B cell (primary cell): ENCODE data around the gene HIP1. TPM values are rescaled to one million over a fixed set of nuclear protein-coding genes. Genes with fewer than 3 reads are reported as not detected.
A peak's percentile ranks its signal among the peaks of the same experiment; 100 is the strongest.

Experiments used
- ATAC-seq: fragments of 200-7000 bp; cut with Tn5 transposase; one replicate; pipeline ENCODE4 v1.10.0; 2021; ENCODE audit warnings: low read depth, mild to moderate bottlenecking, moderate number of reproducible peaks, moderate library complexity
- CTCF ChIA-PET: fragments of 350-600 bp; sonication (Branson Sonifier 250); formaldehyde crosslinking; loops from one replicate; lab custom pipeline; 2021; ENCODE audit warnings: antibody characterized with exemption, inconsistent platforms; lab: Charles Lee
- POLR2A ChIA-PET: fragments of 350-600 bp; sonication (Branson Sonifier 250); formaldehyde crosslinking; loops from one replicate; lab custom pipeline; 2021; ENCODE audit warnings: antibody characterized with exemption; lab: Charles Lee
- DNase-seq: peaks from one replicate; pipeline ENCODE4 v3.0.0; 2013
- H2AFZ ChIP-seq: 2 replicates; pipeline ENCODE4 v1.6.1; 2012; ENCODE audit warnings: mild to moderate bottlenecking, low read depth, low read length; ENCODE audit not compliant: insufficient read depth, poor library complexity, severe bottlenecking
- H3K27ac ChIP-seq, 2 donors: 1 replicate in 1 of 2; 2 replicates in 1 of 2; pipeline ENCODE4 v1.5.1; 2012 to 2013; ENCODE audit warnings: low read length in 2 of 2, mild to moderate bottlenecking in 2 of 2, moderate library complexity in 1 of 2
- H3K27me3 ChIP-seq, 4 experiments: fragments of 200-600 bp in 1 of 4; sonication (generic) in 1 of 4; replicated peaks in 1 of 4; 1 replicate in 2 of 4; 2 replicates in 2 of 4; pipeline versions ENCODE4 v1.6.1 to v1.7.0; 2013 to 2016; ENCODE audit warnings: low read length in 3 of 4, mild to moderate bottlenecking in 2 of 4, mixed read lengths in 1 of 4, moderate library complexity in 1 of 4; ENCODE audit not compliant: insufficient read depth in 4 of 4, control insufficient read depth in 3 of 4; ENCODE audit errors: control extremely low read depth in 1 of 4
- H3K36me3 ChIP-seq, 2 experiments: replicated peaks in 1 of 2; 1 replicate in 1 of 2; 2 replicates in 1 of 2; pipeline versions ENCODE4 v1.6.1 to v1.7.1; 2013; ENCODE audit warnings: low read length in 1 of 2; ENCODE audit not compliant: insufficient read depth in 2 of 2, control insufficient read depth in 1 of 2; ENCODE audit errors: control extremely low read depth in 1 of 2, extremely low read depth in 1 of 2
- H3K4me1 ChIP-seq, 2 donors: fragments of 200-600 bp in 1 of 2; sonication (generic) in 1 of 2; 1 replicate in 1 of 2; 2 replicates in 1 of 2; pipeline versions ENCODE4 v1.5.1 to v1.6.1; 2013 to 2017; ENCODE audit warnings: low read length in 2 of 2; ENCODE audit not compliant: control insufficient read depth in 2 of 2, insufficient read depth in 2 of 2
- H3K4me2 ChIP-seq: replicated peaks from 2 replicates; pipeline ENCODE3; 2012; ENCODE audit warnings: mild to moderate bottlenecking, low read depth, low read length; ENCODE audit not compliant: poor library complexity, severe bottlenecking
- H3K4me3 ChIP-seq, 5 experiments: fragments of 200-600 bp in 1 of 5; sonication (generic) in 1 of 5; 1 replicate in 3 of 5; 2 replicates in 2 of 5; pipeline versions ENCODE4 v1.5.1 to v1.7.0; 2011 to 2016; ENCODE audit warnings: low read length in 4 of 5, mild to moderate bottlenecking in 4 of 5, low read depth in 2 of 5, control low read depth in 1 of 5, moderate library complexity in 1 of 5; ENCODE audit not compliant: insufficient read depth in 1 of 5; ENCODE audit errors: control extremely low read depth in 1 of 5, extremely low read depth in 1 of 5
- H3K79me2 ChIP-seq: fragments of 200-600 bp; sonication (generic); one replicate; pipeline ENCODE4 v1.6.0; 2016; ENCODE audit warnings: low read length; ENCODE audit not compliant: control insufficient read depth, insufficient read depth
- H3K9ac ChIP-seq: fragments of 200-600 bp; sonication (generic); 2 replicates; pipeline ENCODE4 v1.6.1; 2017; ENCODE audit warnings: mild to moderate bottlenecking, low read length, moderate library complexity
- H3K9me3 ChIP-seq, 3 donors: one replicate each; pipeline versions ENCODE4 v1.6.1 to v1.7.1; 2013; ENCODE audit warnings: low read length in 2 of 3; ENCODE audit not compliant: control insufficient read depth in 2 of 3, insufficient read depth in 1 of 3; ENCODE audit errors: control extremely low read depth in 1 of 3
- H4K20me1 ChIP-seq: 2 replicates; pipeline ENCODE4 v1.6.0; 2012; ENCODE audit warnings: mild to moderate bottlenecking, low read length; ENCODE audit not compliant: insufficient read depth, control insufficient read depth, poor library complexity, severe bottlenecking
- H3K27ac Mint-ChIP-seq: one replicate; pipeline ENCODE4 v1.8.0; 2021; ENCODE audit warnings: mixed read lengths
- H3K27me3 Mint-ChIP-seq: one replicate; pipeline ENCODE4 v1.8.0; 2021; ENCODE audit warnings: mixed read lengths
- H3K4me1 Mint-ChIP-seq: one replicate; pipeline ENCODE4 v1.8.0; 2021; ENCODE audit warnings: mixed read lengths
- H3K4me3 Mint-ChIP-seq: one replicate; pipeline ENCODE4 v1.8.0; 2021; ENCODE audit warnings: mixed read lengths
- H3K9me3 Mint-ChIP-seq: one replicate; pipeline ENCODE4 v1.8.0; 2022; ENCODE audit warnings: mixed read lengths; ENCODE audit not compliant: insufficient read depth
- EZH2 ChIP-seq: IDR thresholded peaks from 2 replicates; pipeline ENCODE4 v1.6.1; 2012; ENCODE audit warnings: borderline replicate concordance, low read depth, mild to moderate bottlenecking, moderate library complexity, low read length; ENCODE audit not compliant: insufficient read depth, poor library complexity, severe bottlenecking
- WGBS: methylation state at CpG from one replicate; pipeline ENCODE4 v1.1.5; 2013; ENCODE audit warnings: missing lambda C conversion rate; ENCODE audit not compliant: insufficient coverage; 5-methylcytosine and 5-hydroxymethylcytosine counted together
- intact Hi-C: fragments of 100-400 bp; cut with micrococcal nuclease; formaldehyde crosslinking; loops from one replicate; pipeline ENCODE4 v1.10.0; 2022
- polyA plus RNA-seq: library from polyadenylated mRNA; depleted of rRNA; stranded (reverse); fragments of >200 nt; gene quantifications from 2 replicates; pipeline ENCODE4 v1.2.3, GENCODE V29; 2012
- total RNA-seq, 2 donors: library from RNA; stranded (reverse); fragments of 120-200 nt in 1 of 2; gene quantifications; 1 replicate in 1 of 2; 2 replicates in 1 of 2; pipeline versions ENCODE4 v1.2.3 to v1.2.4, GENCODE V29; 2013 to 2022
- TF ChIP-seq, protein P1 (sequence below): fragments of 200-600 bp; IDR thresholded peaks from one replicate; pipeline ENCODE4 v1.8.0; 2022; ENCODE audit warnings: antibody characterized with exemption, mild to moderate bottlenecking

Gene HIP1
- total and polyA plus RNA-seq, 2 donors (not counting 1 experiment from before 2014, with no cell fraction given), result 6.5 to 16.7 TPM

GRCh38 chr7:75712517-75713361, 26.0 kb downstream of the HIP1 start:
- H3K4me1 Mint-ChIP-seq, result peaks cover 20% of the 10 kb centered on the region
- POLR2A ChIA-PET, result interaction anchor here (0.5 kb wide), 1 partner anchor 1001 kb away, joined by 5 read pairs; no protein-coding TSS in a partner anchor

More at GRCh38 chr7:75712517-75713361, 26.0 kb downstream of the HIP1 start:
- Histone ChIP-seq H2AFZ (no peak overlapping the region), H3K9me3 (peaks cover 4 to 23% (median 12%) of the 10 kb centered on the region in 3 donors), H3K79me2 (no peaks in the 10 kb centered on the region), H3K27ac (no peak overlapping the region), H3K4me2 (peak overlapping the region; percentile 52), H3K9ac (peak overlapping the region; percentile 20), H3K27me3 (no peaks in the 10 kb centered on the region), H4K20me1 (no peaks in the 10 kb centered on the region), H3K36me3 (no peaks in the 10 kb centered on the region), H3K4me3 (no peak overlapping the region), H3K4me1 (peaks cover 16 to 17% of the 10 kb centered on the region in 2 donors)
- CTCF ChIA-PET, result interaction anchor here (0.6 to 0.8 kb wide), 2 partner anchors 50 to 494 kb away, joined by 4 read pairs; no protein-coding TSS in a partner anchor
- intact Hi-C loops, result no loop called here
- Mint-ChIP-seq H3K9me3 (peaks cover 8% of the 10 kb centered on the region), H3K27ac (no peak overlapping the region), H3K27me3 (no peaks in the 10 kb centered on the region), H3K4me3 (peak overlapping the region; percentile 3)
- WGBS, result 70% methylated on average over 4 of the region's 4 CpGs
- TF ChIP-seq EZH2, result no peak
- TF ChIP-seq, protein P1, sequence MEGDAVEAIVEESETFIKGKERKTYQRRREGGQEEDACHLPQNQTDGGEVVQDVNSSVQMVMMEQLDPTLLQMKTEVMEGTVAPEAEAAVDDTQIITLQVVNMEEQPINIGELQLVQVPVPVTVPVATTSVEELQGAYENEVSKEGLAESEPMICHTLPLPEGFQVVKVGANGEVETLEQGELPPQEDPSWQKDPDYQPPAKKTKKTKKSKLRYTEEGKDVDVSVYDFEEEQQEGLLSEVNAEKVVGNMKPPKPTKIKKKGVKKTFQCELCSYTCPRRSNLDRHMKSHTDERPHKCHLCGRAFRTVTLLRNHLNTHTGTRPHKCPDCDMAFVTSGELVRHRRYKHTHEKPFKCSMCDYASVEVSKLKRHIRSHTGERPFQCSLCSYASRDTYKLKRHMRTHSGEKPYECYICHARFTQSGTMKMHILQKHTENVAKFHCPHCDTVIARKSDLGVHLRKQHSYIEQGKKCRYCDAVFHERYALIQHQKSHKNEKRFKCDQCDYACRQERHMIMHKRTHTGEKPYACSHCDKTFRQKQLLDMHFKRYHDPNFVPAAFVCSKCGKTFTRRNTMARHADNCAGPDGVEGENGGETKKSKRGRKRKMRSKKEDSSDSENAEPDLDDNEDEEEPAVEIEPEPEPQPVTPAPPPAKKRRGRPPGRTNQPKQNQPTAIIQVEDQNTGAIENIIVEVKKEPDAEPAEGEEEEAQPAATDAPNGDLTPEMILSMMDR, result no peak
- DNase-seq, result no peak
- ATAC-seq, result no peak
